GM21737 (cell line): ENCODE data around the gene ZNF84.

Source experiments
- ATAC-seq: cut with Tn5 transposase; IDR thresholded peaks from one replicate; pipeline ENCODE4 v1.9.1; 2021; ENCODE audit warnings: mild to moderate bottlenecking, moderate library complexity; ENCODE audit not compliant: unreplicated experiment

Gene ZNF84

DNA sequence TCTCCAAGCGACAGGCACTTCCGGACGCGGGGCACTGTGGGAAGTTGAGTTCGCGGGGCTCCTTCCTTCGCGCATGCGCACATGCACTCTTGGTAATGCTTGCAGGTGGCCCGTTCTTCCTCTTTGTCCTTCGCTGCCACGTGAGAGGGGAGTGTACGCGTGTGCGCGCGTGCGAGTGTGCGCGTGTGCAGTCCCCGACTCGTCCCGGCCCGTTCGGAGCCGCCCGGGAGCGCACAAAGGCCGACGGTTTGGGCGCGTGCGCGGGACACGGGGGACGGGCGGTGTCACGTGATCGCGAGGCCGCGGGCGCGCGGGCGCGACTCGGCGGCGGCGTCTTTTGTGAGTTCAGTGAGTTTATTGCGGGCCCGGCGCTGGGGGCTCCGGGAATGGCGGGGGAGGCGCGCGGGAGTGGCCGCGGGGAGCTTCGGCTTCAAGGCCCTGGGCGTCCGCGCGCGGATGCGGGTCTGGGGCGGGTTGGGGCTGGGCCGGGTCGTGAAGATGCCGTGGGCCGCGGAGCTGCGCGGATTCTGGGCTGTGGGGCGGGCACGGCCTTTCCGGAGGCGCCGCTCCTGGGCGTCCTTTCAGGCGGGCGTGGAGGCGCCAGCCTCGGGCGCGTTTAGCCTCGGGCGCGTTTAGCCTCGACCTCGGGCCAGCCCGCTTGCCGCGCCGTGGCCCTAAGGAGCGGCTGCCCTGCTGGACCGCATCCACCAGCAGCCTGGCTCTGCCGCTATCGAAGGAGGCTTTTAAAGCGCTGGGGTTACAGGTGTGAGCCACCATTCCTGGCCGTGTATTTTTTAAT, at the start of gene ZNF84:
TSS of gene ZNF84 (plus strand) at position 303 of the 799 bp plus-strand sequence. CDS start 3,959 bp downstream, outside the sequence.
- ATAC-seq, result peak; percentile 89

DNA sequence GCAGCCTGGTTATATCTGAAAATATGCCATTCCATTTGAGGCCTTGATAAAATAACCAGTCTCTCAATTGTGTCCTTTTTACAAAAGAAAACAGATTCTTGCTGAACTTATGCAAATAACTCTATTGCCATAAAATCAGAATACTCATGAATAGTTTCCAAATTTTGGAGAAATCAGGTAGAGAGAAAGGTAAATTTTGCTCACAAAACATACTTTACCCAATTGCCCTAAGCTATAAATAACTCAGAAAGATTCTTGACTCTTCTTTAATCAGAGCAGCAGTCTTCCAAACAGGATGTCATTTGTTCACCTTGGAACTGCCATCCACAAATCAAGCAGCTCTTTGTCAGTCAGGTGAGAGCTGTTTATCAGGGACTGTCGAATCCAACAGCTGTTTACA, 38.6 kb upstream of the ZNF84 start:
- ATAC-seq, result no peak

DNA sequence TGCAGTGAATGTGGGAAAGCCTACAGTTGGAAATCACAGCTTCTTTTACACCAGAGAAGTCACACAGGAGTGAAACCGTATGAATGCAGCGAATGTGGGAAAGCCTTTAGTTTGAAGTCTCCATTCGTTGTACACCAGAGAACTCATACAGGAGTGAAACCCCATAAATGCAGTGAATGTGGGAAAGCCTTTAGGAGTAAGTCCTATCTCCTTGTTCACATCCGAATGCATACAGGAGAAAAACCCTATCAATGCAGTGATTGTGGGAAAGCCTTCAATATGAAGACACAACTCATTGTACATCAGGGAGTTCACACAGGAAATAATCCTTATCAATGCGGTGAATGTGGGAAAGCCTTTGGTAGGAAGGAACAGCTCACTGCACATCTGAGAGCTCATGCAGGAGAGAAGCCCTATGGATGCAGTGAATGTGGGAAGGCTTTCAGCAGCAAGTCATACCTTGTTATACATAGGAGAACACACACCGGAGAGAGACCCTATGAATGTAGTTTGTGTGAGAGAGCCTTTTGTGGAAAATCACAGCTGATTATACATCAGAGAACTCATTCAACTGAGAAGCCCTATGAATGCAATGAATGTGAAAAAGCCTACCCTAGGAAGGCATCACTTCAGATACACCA, 26.5 kb upstream of the ZNF84 start:
- ATAC-seq, result no peak

DNA sequence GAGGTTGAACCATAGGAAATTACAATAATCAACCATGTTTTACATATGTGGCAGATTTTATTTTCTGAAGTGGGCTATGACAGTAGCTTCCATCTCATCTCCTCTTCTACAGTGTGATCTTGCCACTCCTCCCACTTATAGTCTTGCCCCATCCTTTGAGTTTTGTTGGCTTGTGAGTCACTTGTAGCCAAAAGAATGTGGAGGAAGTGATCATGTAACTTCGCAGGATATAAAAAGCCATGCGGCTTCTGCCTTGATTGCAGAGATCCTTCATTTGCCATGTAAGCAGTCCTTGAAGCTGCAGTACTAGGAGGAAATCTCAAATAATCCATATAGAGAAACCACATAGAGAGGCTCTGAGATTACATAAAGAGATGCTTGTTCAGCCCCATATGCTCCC, 13.7 kb upstream of the ZNF84 start:
- ATAC-seq, result no peak

- ATAC-seq, result no peak
Measured at GRCh38 chr12:133026996-133027395, 10.3 kb upstream of the ZNF84 start.

GRCh38 chr12:133038118-133038709, 905 bp downstream of the ZNF84 start:
- ATAC-seq, result no peak

DNA sequence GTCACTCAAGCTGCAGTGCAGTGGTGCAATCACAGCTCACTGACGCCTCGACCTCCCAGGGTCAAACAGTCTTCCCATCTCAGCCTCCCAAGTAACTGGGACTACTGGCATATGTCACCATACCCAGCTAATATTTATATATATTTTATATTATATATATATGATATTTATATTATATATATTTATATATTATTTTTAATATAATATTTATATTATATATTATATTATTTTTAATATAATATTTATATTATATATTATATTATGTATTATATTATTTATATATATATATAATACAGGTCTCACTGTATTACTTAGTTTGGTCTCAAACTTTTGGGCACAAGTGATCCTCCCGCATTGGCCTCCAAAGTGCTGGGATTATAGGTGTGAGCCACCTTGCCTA, 9.4 kb downstream of the ZNF84 start:
- no peak for ATAC-seq

DNA sequence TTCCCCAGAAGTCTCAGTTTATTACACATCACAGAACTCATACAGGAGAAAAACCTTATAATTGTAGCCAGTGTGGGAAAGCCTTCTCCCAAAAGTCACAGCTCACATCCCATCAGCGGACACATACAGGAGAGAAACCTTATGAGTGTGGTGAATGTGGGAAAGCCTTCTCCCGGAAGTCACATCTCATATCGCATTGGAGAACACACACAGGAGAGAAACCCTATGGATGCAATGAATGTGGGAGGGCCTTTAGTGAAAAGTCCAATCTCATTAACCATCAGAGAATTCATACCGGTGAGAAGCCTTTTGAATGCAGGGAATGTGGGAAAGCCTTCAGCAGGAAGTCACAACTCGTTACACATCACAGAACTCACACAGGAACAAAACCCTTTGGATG, 20.1 kb downstream of the ZNF84 start:
- ATAC-seq, result no peak

DNA sequence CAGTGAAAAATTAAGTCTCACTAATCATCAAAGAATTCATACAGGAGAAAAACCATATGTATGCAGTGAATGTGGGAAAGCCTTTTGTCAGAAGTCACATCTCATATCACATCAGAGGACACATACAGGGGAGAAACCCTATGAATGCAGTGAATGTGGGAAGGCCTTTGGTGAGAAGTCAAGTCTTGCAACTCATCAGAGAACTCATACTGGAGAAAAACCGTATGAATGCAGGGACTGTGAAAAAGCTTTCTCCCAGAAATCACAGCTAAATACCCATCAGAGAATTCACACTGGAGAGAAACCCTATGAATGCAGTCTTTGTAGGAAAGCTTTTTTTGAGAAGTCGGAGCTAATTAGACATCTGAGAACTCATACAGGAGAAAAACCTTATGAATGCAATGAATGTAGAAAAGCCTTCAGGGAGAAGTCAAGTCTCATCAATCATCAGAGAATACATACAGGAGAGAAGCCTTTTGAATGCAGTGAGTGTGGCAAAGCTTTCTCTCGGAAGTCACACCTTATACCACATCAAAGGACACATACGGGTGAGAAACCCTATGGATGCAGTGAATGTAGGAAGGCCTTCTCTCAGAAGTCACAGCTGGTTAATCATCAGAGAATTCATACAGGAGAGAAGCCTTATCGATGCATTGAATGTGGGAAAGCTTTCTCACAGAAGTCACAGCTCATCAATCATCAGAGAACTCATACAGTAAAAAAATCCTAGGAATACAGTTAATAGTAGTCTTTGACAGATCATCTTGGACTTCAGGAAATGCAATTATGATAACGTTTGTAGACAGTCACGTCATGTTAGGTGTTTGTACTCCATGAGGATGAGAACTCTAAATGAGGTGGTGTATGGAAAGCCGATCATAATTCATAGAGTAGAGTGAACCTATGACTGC, 21.1 kb downstream of the ZNF84 start:
- ATAC-seq, result no peak

GRCh38 chr12:133061954-133062353, 24.6 kb downstream of the ZNF84 start:
- no peak for ATAC-seq

- no peak for ATAC-seq
Measured at GRCh38 chr12:133063556-133063955, 26.2 kb downstream of the ZNF84 start.

DNA sequence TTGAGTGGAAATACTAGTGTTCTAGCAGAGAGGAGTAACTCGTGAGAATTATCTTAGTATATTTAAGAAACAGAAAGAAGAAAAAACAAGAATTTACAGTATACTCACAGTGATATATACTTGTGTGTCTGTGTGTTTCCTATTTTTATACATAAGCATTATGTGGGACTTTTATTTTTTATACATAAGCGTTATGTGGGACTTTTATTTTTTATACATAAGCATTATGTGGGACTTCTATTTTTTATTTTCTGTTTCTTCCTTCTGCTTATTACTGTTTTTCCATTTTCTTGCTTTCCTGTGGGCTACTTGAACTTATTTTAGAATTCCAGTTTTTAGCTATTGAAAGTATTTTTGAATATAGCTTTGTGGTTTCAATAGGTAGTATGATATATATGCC, 36.5 kb downstream of the ZNF84 start:
- ATAC-seq, result no peak

- ATAC-seq, result peak; percentile 80
Measured at GRCh38 chr12:133080026-133080367, 42.7 kb downstream of the ZNF84 start.

DNA sequence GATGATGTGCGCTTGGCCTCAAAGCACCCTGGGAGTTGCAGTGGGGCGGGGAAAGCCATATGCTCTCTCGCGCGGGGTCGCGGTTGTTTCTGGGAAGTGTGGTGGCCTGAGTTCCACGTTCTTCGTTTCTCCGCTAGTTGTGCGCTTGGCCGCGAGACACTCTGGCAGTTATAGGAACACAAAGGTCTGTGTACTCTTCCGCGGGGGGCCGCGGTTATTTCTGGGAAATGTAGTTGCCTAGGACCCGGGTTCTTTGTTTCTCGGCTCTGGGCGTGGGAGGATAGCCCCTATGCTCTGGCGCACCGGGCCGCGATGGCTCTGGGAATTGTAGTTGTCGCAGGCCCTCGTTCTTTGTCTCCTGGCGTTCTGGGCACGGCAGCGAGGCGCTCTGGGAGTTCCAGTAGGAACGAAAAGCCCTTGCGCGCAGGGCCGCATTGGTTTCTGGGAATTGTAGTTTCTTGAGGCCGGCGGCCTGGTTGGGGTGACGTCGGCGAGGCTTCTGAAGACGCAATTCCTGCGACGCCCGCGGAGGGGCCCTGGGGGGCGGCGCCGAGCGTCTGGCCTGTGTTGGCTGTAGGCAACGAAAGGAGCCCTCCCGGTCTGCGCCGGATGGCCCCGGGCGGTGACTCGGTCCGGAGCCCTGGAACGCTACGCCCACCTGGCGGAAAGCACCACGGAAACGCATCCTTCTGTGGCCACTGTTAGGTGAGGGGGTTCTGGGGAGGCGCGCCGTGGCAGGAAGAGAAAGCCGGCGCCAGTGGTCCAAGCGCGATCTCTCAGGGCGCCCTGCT, 43.3 kb downstream of the ZNF84 start, which contains the start of gene ZNF140:
TSS of gene ZNF140 (plus strand) at position 556 of the 791 bp plus-strand sequence. CDS start 398 bp downstream, outside the sequence.
- ATAC-seq, result peak; percentile 69

GRCh38 chr12:133081159-133081780, 44.0 kb downstream of the ZNF84 start:
- ATAC-seq, result no peak

DNA sequence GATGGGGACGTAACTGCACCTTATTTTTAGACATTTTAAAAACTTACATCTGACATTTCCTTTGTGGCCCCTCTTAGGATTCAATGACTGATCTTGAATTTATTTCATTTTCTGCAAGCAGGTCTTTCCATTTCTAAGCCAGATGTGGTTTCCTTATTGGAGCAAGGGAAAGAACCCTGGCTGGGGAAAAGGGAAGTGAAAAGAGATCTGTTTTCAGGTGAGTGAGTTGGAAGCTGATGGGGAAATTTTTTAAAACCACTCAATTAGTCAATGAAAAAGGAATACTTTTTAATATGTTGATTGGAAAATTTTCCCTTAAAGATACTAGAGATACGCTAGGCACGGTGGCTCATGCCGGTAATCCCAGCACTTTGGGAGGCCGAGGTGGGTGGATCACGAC, 46.0 kb downstream of the ZNF84 start:
- ATAC-seq, result no peak

- ATAC-seq, result no peak
Measured at GRCh38 chr12:133105620-133106019, 68.3 kb downstream of the ZNF84 start.

GRCh38 chr12:133106253-133106652, 68.9 kb downstream of the ZNF84 start:
- ATAC-seq, result no peak

DNA sequence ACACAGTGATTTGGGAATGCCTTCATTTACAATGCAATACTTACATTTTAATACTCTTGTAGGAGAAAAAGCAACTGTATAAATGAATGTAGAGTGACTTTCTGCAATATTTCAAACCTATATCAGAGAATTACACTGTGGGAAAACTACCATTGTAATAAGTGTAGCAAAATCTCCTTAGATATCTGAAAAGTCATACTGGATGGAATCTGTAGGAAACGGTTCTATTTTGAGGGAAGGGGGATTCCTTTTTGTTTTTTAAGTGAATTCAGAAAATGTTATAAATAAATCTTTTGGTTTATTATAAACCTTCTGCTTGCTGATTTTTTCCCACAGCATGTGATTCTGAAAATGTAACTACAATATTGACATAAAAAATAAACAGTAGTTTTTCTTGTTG, 69.8 kb downstream of the ZNF84 start:
- no peak for ATAC-seq

- ATAC-seq, result no peak
Measured at GRCh38 chr12:133108150-133108549, 70.8 kb downstream of the ZNF84 start.
